Measurements from ENCODE around the gene LYZ.

Gene LYZ

DNA sequence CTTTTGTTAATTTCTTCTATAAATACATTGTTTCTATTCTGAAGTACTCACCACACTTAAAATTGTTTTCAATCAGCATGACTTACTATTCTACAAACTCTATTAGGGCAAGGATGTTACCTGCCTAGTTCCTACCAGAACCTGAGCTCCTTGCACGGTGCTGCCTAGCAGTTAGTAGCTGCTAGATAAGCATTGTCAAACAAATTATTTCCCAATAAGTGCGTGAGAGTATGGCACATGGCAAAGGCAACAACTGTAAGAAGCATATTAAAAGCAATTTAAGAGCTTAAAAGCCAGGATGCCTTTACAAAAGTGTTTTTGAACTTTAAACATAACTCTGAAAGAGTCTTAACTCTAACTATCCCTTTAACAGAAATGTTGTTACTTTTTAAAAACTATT, 8.2 kb upstream of the LYZ start:
- no peak for DNase-seq (ENCODE audit: low read depth, low spot score)
- Histone ChIP-seq H3K9me3 (ENCODE audit: control insufficient read depth, insufficient read depth, low read length) (no peaks in the 10 kb centered on the region), H3K27me3 (ENCODE audit: control insufficient read depth, insufficient read depth, low read length) (no peaks in the 10 kb centered on the region), H3K27ac (ENCODE audit: low read length) (no peak overlapping the region), H3K4me1 (ENCODE audit: control insufficient read depth, insufficient read depth, low read length) (no peaks in the 10 kb centered on the region), H3K4me3 (ENCODE audit: low read length) (no peak overlapping the region), H3K36me3 (ENCODE audit: control insufficient read depth, insufficient read depth, low read length) (no peaks in the 10 kb centered on the region)
- WGBS (ENCODE audit: insufficient coverage, insufficient read length) = no CpG with 5 or more reads among the region's 2 CpGs

DNA sequence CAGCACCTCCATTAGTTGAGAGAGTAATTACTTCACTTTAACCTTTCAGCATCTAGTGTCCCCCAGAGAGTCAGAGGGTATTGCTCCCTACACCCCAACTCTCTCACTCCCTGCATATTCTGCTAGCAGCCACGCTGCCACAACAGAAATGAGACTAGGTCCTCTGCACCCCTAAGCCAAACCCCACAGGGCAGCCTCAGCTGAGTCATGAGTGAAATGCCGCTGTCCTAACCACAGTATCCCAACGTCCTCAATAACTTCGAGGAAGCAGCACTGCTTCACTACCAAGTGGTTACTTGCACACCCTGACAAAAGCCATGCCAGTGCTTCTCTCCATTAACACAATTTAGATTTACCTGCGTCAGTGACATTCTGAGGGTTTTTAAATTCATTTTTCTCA, 6.9 kb upstream of the LYZ start:
- H3K27ac ChIP-seq (ENCODE audit: low read length) = no peak overlapping the region
- no peak for DNase-seq (ENCODE audit: low read depth, low spot score)
- no peaks in the 10 kb centered on the region for H3K9me3 ChIP-seq (ENCODE audit: control insufficient read depth, insufficient read depth, low read length)
- no peak overlapping the region for H3K4me3 ChIP-seq (ENCODE audit: low read length)
- H3K36me3 ChIP-seq (ENCODE audit: control insufficient read depth, insufficient read depth, low read length) = no peaks in the 10 kb centered on the region
- no peaks in the 10 kb centered on the region for H3K27me3 ChIP-seq (ENCODE audit: control insufficient read depth, insufficient read depth, low read length)
- no CpG with 5 or more reads among the region's 5 CpGs for WGBS (ENCODE audit: insufficient coverage, insufficient read length)
- H3K4me1 ChIP-seq (ENCODE audit: control insufficient read depth, insufficient read depth, low read length) = no peaks in the 10 kb centered on the region

DNA sequence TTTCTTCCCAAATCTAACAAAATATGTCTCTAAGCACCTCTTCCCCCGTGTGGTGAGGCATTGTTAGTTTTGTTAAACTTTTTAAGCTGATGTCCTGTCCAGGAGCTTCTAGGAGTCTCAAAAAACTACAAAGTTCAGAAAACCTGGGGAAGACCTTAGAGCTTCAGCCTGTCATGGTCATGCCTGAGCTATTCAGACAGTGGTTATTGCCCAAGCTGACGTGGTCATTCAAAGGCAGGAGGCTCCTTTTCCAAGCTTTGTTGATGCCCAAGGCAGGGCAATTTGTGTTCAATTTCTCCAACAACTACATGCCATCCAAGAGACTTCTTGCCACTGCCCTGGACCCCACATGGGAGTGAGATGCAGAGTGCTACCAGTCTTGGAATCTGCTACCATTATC, 5.8 kb upstream of the LYZ start:
- no peaks in the 10 kb centered on the region for H3K4me1 ChIP-seq (ENCODE audit: control insufficient read depth, insufficient read depth, low read length)
- H3K9me3 ChIP-seq (ENCODE audit: control insufficient read depth, insufficient read depth, low read length) = no peaks in the 10 kb centered on the region
- DNase-seq (ENCODE audit: low read depth, low spot score) = no peak
- H3K36me3 ChIP-seq (ENCODE audit: control insufficient read depth, insufficient read depth, low read length) = no peaks in the 10 kb centered on the region
- no peak overlapping the region for H3K27ac ChIP-seq (ENCODE audit: low read length)
- H3K4me3 ChIP-seq (ENCODE audit: low read length) = no peak overlapping the region
- no CpG with 5 or more reads among the region's 2 CpGs for WGBS (ENCODE audit: insufficient coverage, insufficient read length)
- H3K27me3 ChIP-seq (ENCODE audit: control insufficient read depth, insufficient read depth, low read length) = no peaks in the 10 kb centered on the region

DNA sequence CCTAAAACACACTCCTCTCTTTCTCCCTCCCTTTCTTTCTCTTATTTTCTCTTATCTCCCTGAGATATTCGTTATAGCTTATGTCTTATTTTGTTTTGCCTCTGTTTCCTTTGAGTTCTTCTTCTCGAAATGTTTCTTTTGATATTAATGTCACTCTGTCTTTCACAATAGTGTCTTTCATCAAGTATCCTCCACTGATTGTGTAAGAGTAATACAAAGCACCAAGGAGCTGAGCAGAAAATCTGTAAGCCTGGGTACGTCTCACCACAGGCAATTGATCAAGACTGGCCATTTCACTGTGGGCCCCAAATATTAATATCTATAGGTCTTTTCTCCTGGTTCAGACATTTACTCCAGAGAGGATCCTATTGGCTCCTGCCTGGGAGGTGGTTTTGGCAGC, 4.8 kb upstream of the LYZ start:
- no CpG with 5 or more reads among the region's 3 CpGs for WGBS (ENCODE audit: insufficient coverage, insufficient read length)
- Histone ChIP-seq H3K4me1 (ENCODE audit: control insufficient read depth, insufficient read depth, low read length) (no peaks in the 10 kb centered on the region), H3K36me3 (ENCODE audit: control insufficient read depth, insufficient read depth, low read length) (no peaks in the 10 kb centered on the region), H3K27me3 (ENCODE audit: control insufficient read depth, insufficient read depth, low read length) (no peaks in the 10 kb centered on the region), H3K27ac (ENCODE audit: low read length) (no peak overlapping the region), H3K4me3 (ENCODE audit: low read length) (no peak overlapping the region), H3K9me3 (ENCODE audit: control insufficient read depth, insufficient read depth, low read length) (no peaks in the 10 kb centered on the region)
- no peak for DNase-seq (ENCODE audit: low read depth, low spot score)

DNA sequence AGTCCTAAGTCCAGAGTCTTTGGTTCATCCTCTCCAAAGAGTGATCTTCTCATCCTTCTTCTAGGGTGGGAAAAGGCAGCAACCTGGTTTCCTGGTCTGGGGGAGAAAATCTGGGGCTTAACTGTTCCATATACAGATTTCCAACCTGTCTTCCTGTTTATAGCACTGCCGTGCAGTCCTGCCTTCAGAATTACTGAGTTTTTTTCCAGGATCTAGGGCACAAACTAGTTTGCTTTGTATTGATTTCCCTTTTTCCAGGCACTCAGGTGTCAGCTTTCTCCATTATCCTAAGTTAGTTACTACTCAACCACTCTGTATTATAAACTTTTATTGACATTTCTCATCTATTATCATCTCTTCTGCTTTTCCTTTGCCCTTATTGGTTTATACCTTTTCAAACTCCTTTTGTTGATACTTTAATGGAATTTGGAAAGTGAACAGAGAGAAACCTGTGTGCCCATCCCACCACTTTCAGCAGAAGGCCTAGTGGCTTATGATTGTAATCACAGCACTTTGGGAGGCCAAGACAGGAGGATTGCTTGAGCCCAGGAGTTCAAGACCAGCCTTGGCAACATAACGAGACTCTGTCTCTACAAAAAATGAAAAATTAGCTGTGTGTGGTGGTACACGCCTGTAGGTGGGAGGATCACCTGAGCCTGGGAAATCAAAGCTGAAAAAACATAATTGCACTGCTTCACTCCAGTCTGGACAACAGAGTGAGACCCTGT, 4.1 kb upstream of the LYZ start:
- Histone ChIP-seq H3K9me3 (ENCODE audit: control insufficient read depth, insufficient read depth, low read length) (no peaks in the 10 kb centered on the region), H3K4me3 (ENCODE audit: low read length) (no peak overlapping the region), H3K4me1 (ENCODE audit: control insufficient read depth, insufficient read depth, low read length) (no peaks in the 10 kb centered on the region), H3K36me3 (ENCODE audit: control insufficient read depth, insufficient read depth, low read length) (no peaks in the 10 kb centered on the region), H3K27me3 (ENCODE audit: control insufficient read depth, insufficient read depth, low read length) (no peaks in the 10 kb centered on the region), H3K27ac (ENCODE audit: low read length) (no peak overlapping the region)
- no CpG with 5 or more reads among the region's 3 CpGs for WGBS (ENCODE audit: insufficient coverage, insufficient read length)
- DNase-seq (ENCODE audit: low read depth, low spot score) = no peak

DNA sequence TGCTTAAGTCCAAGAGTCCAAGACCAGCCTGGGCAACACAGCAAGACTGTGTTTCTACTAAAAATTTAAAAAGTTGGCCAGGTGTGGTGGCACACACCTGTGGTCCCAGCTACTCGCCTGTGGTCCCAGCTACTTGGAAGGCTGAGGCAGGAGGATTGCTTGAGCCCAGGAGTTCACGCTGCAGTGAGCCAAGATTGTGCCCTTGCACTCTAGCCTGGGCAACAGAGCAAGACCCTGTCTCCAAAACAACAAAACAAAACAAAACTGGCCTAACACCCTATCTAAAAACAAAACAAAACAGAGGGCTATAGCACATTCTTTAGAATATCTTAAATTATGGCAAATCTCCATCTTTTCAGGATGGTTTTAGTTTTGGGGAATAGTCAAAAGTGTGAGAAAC, 3.1 kb upstream of the LYZ start:
- Histone ChIP-seq H3K4me1 (ENCODE audit: control insufficient read depth, insufficient read depth, low read length) (no peaks in the 10 kb centered on the region), H3K27me3 (ENCODE audit: control insufficient read depth, insufficient read depth, low read length) (no peaks in the 10 kb centered on the region), H3K4me3 (ENCODE audit: low read length) (no peak overlapping the region), H3K9me3 (ENCODE audit: control insufficient read depth, insufficient read depth, low read length) (no peaks in the 10 kb centered on the region), H3K36me3 (ENCODE audit: control insufficient read depth, insufficient read depth, low read length) (no peaks in the 10 kb centered on the region), H3K27ac (ENCODE audit: low read length) (no peak overlapping the region)
- no peak for DNase-seq (ENCODE audit: low read depth, low spot score)
- no CpG with 5 or more reads among the region's 2 CpGs for WGBS (ENCODE audit: insufficient coverage, insufficient read length)

DNA sequence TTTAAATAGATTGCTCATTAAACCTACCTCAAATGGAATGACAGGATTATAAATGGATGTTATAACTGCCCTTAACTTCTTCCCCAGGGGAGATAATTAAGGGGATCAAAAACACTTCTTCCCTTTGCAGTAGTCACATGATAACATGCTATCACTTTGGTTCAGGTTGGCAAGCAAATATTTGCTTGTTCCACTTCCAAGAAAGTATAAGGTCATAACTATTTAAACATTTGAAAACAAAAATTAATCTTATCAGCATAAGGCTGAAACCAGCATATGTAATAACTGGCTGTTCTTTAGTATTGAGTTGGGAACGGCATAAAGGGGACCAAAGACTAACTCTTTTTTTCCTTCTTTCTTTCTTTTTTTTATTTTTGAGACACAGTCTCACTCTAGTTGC, 2.4 kb upstream of the LYZ start:
- WGBS (ENCODE audit: insufficient coverage, insufficient read length) = no CpG with 5 or more reads among the region's 1 CpG
- Histone ChIP-seq H3K36me3 (ENCODE audit: control insufficient read depth, insufficient read depth, low read length) (no peaks in the 10 kb centered on the region), H3K9me3 (ENCODE audit: control insufficient read depth, insufficient read depth, low read length) (no peaks in the 10 kb centered on the region), H3K4me1 (ENCODE audit: control insufficient read depth, insufficient read depth, low read length) (no peaks in the 10 kb centered on the region), H3K4me3 (ENCODE audit: low read length) (no peak overlapping the region), H3K27me3 (ENCODE audit: control insufficient read depth, insufficient read depth, low read length) (no peaks in the 10 kb centered on the region), H3K27ac (ENCODE audit: low read length) (no peak overlapping the region)
- no peak for DNase-seq (ENCODE audit: low read depth, low spot score)

DNA sequence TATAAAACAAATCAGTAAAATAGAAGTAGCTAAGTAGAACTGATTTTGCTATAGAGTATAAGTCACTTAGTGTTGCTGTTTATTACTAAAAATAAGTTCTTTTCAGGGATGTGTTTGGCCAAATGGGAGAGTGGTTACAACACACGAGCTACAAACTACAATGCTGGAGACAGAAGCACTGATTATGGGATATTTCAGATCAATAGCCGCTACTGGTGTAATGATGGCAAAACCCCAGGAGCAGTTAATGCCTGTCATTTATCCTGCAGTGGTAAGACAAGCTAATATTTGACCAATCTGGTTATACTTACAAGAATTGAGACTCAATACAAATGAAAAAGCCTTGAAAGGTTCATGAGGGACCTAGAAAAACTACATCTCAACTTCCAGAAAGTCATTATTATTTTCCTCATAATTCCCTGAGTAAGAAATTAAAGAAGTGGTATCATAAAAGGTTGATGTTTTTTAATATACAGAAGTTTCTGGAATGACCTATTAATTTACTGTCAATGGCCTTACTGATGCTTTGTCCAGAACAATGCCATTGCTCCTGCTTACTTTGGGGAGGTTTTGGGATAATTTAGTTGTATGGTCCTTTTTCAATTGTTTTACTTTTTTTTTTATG, 1.9 kb downstream of the LYZ start:
- Histone ChIP-seq H3K27ac (ENCODE audit: low read length) (no peak overlapping the region), H3K27me3 (ENCODE audit: control insufficient read depth, insufficient read depth, low read length) (no peaks in the 10 kb centered on the region), H3K36me3 (ENCODE audit: control insufficient read depth, insufficient read depth, low read length) (no peaks in the 10 kb centered on the region), H3K4me1 (ENCODE audit: control insufficient read depth, insufficient read depth, low read length) (no peaks in the 10 kb centered on the region), H3K9me3 (ENCODE audit: control insufficient read depth, insufficient read depth, low read length) (no peaks in the 10 kb centered on the region), H3K4me3 (ENCODE audit: low read length) (no peak overlapping the region)
- DNase-seq (ENCODE audit: low read depth, low spot score) = no peak
- WGBS (ENCODE audit: insufficient coverage, insufficient read length) = no CpG with 5 or more reads among the region's 2 CpGs

DNA sequence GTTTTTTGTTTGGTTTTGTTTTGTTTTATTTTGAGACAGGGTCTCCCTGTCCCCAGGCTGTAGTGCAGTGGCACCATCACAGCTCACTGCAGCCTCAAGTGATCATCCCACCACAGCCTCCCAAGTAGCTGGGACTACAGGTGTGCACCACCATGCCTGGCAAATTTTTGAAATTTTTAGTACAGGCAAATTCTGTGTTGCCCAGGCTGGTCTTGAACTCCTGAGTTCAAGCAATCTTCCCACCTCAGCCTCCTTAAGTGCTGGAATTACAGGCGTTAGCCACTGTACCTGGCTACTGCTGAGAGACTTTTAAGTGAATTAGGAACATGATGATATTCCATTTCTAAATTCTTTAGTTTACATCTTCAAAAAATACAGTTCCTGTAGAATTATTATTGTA, 2.6 kb downstream of the LYZ start:
- no peaks in the 10 kb centered on the region for H3K4me1 ChIP-seq (ENCODE audit: control insufficient read depth, insufficient read depth, low read length)
- no peaks in the 10 kb centered on the region for H3K36me3 ChIP-seq (ENCODE audit: control insufficient read depth, insufficient read depth, low read length)
- no peak overlapping the region for H3K4me3 ChIP-seq (ENCODE audit: low read length)
- no peak overlapping the region for H3K27ac ChIP-seq (ENCODE audit: low read length)
- DNase-seq (ENCODE audit: low read depth, low spot score) = no peak
- no peaks in the 10 kb centered on the region for H3K27me3 ChIP-seq (ENCODE audit: control insufficient read depth, insufficient read depth, low read length)
- no CpG with 5 or more reads among the region's 1 CpG for WGBS (ENCODE audit: insufficient coverage, insufficient read length)
- H3K9me3 ChIP-seq (ENCODE audit: control insufficient read depth, insufficient read depth, low read length) = no peaks in the 10 kb centered on the region

DNA sequence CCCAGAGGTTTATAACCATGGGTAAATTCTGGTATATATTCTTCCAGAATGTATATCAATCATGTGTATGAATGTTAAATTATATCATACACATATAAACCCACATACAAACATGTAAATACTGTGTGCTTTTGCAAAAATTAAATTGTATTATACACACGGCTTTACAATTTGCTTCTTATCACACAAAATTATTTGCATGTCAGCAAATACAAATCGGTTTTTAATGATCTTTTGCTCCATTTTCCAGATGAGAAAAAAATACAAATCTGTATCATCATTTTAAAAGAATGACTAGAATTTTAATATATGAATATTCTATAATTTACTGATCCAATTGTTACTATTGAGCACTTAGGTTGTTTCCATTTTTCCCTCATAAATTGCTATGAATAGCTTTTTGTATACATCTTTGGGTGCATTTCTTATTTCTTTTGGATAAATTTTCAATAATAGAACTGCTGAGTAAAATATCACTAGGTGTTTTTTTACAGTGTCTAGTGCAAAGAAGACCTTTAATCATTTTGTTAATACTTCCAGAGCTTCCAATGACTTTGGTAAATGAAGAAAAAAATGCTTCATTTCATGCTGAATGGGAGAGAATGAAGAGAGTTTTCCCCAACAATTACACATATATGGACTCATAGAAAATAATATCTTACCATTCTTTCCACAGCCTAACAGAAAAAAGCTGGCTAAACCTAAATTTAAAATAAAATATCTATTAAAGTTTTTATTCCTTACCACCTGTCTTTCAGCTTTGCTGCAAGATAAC, 3.5 kb downstream of the LYZ start:
- H3K4me3 ChIP-seq (ENCODE audit: low read length) = no peak overlapping the region

More for the DNA sequence above, 3.5 kb downstream of the LYZ start:
- no peaks in the 10 kb centered on the region for H3K27me3 ChIP-seq (ENCODE audit: control insufficient read depth, insufficient read depth, low read length)
- DNase-seq (ENCODE audit: low read depth, low spot score) = no peak
- no peaks in the 10 kb centered on the region for H3K4me1 ChIP-seq (ENCODE audit: control insufficient read depth, insufficient read depth, low read length)
- no CpG with 5 or more reads among the region's 2 CpGs for WGBS (ENCODE audit: insufficient coverage, insufficient read length)
- H3K36me3 ChIP-seq (ENCODE audit: control insufficient read depth, insufficient read depth, low read length) = no peaks in the 10 kb centered on the region
- no peak overlapping the region for H3K27ac ChIP-seq (ENCODE audit: low read length)
- H3K9me3 ChIP-seq (ENCODE audit: control insufficient read depth, insufficient read depth, low read length) = no peaks in the 10 kb centered on the region
